ACC112 (cell line): Measurements from ENCODE around the gene TEP1.

Experiments
- H2AFZ ChIP-seq: fragments of 200-600 bp; sonication (generic); one replicate; pipeline ENCODE4 v1.6.0; 2017; ENCODE audit warnings: antibody characterized with exemption, low read length; ENCODE audit not compliant: unreplicated experiment
- H3K27ac ChIP-seq: fragments of 200-600 bp; sonication (generic); 2 replicates; pipeline ENCODE4 v1.5.1; 2014; ENCODE audit warnings: low read depth, mild to moderate bottlenecking, antibody characterized with exemption, low read length, moderate library complexity
- H3K27me3 ChIP-seq: fragments of 200-600 bp; sonication (generic); 2 replicates; pipeline ENCODE4 v1.6.1; 2014; ENCODE audit warnings: mild to moderate bottlenecking, antibody characterized with exemption, low read length, moderate library complexity, mixed read lengths; ENCODE audit not compliant: insufficient read depth
- H3K36me3 ChIP-seq: fragments of 200-600 bp; sonication (generic); 2 replicates; pipeline ENCODE4 v1.6.1; 2016; ENCODE audit warnings: mild to moderate bottlenecking, antibody characterized with exemption, low read length, moderate library complexity, mixed read lengths; ENCODE audit not compliant: insufficient read depth
- H3K4me1 ChIP-seq: fragments of 200-600 bp; sonication (generic); one replicate; pipeline ENCODE4 v1.6.1; 2016; ENCODE audit warnings: low read length, mixed read lengths; ENCODE audit not compliant: insufficient read depth, unreplicated experiment, control insufficient read depth
- H3K4me3 ChIP-seq: fragments of 200-600 bp; sonication (generic); 2 replicates; pipeline ENCODE4 v1.5.1; 2014; ENCODE audit warnings: mild to moderate bottlenecking, low read depth, low read length
- H3K79me2 ChIP-seq: fragments of 200-600 bp; sonication (generic); one replicate; pipeline ENCODE4 v1.6.0; 2016; ENCODE audit warnings: low read length; ENCODE audit not compliant: control insufficient read depth, unreplicated experiment, insufficient read depth

The TEP1 gene

DNA sequence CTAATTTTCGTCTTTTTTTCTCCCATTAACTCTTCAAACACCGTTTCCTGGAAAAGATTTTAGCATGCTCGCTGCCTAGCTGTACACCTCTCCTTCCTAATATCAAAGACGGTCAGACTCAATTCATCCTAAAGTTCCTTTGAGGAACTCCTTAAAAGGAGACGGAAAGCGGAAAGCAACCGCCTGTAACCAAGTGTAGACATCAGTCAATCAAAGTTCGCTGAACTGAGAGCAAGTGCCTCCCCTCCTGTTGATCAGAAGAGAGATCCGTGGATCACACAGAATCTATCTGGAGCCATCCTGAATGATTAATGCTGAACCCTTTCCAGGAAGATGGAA lies 412 bp upstream of the TEP1 start:
- Histone ChIP-seq H3K27me3 (no peaks in the 10 kb centered on the region), H3K4me1 (peaks cover 23% of the 10 kb centered on the region), H3K27ac (peak overlapping the region; percentile 82), H2AFZ (peak overlapping the region; percentile 97), H3K4me3 (peak overlapping the region; percentile 97), H3K36me3 (no peaks in the 10 kb centered on the region), H3K79me2 (peaks cover 22% of the 10 kb centered on the region)

DNA sequence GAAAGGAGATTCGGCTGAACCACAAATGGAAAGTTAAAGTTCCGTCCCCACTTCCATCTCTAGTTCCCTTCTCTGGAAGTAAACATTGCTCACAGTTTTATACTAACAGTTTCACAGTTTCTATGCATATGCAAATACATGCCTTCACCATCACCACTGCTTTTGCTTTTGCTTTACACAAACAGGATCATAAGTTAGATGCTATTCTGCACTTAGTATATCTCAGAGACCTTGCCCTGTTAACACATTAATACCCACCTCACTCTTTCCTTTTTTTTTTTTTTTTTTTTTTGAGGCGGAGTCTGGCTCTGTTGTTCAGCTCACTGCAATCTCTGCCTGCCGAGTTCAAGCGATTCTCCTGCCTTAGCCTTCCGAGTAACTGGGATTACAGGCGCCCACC lies 890 bp downstream of the TEP1 start:
- Histone ChIP-seq H3K27me3 (no peaks in the 10 kb centered on the region), H3K4me1 (peaks cover 23% of the 10 kb centered on the region), H3K27ac (peak overlapping the region; percentile 82), H3K4me3 (peak overlapping the region; percentile 97), H3K36me3 (peaks cover 9% of the 10 kb centered on the region; the same call in 1 of the 2 replicates), H3K79me2 (peaks cover 27% of the 10 kb centered on the region), H2AFZ (peak overlapping the region; percentile 97)

DNA sequence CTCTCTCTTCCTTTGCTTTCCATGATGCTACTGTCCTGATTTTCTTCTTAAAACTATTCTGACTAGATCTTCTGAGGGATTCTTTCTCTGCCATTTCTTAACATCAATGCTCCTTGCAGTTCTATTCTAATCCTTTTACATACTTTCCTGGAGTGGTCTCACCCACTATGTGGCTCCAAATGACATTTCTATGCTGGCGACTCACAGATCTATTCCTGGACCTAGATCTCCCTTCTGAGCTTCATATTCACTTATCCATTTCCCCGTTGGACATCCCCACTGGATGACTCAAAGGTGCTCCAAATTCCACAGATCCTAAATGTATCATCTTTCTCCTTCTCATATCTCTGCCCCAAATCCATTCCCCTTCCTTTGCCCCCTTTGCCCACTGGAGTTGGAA lies 4.1 kb downstream of the TEP1 start:
- Histone ChIP-seq H3K27me3 (no peaks in the 10 kb centered on the region), H3K36me3 (peaks cover 9% of the 10 kb centered on the region; the same call in 1 of the 2 replicates), H3K4me1 (peaks cover 20% of the 10 kb centered on the region), H3K27ac (no peak overlapping the region), H3K4me3 (no peak overlapping the region), H2AFZ (no peak overlapping the region), H3K79me2 (peaks cover 27% of the 10 kb centered on the region)

DNA sequence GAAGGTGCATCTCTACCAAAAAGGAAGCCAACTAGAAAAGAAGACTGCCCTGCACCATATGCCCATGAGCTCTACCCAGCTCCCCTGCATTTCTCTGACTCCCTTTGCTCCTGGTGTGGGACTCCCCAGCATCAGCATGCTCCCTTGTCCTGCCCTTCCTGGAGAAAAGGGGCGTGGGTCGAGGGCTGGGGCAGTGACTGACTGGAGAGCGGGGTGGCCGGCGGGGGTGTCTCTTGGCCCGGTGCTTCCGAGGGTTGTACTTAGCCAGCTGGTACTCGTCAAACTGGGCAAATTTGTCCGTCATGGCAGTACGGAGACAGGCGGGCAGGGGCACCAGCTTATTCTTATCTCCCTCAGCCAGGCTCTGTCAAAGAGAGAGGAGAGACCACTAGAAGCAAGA lies 9.8 kb downstream of the TEP1 start:
- peaks cover 9% of the 10 kb centered on the region for H3K4me1 ChIP-seq
- peaks cover 5% of the 10 kb centered on the region for H3K79me2 ChIP-seq
- peaks cover 12% of the 10 kb centered on the region for H3K36me3 ChIP-seq
- no peak overlapping the region for H3K27ac ChIP-seq
- H3K27me3 ChIP-seq = no peaks in the 10 kb centered on the region
- no peak overlapping the region for H2AFZ ChIP-seq
- H3K4me3 ChIP-seq = no peak overlapping the region

DNA sequence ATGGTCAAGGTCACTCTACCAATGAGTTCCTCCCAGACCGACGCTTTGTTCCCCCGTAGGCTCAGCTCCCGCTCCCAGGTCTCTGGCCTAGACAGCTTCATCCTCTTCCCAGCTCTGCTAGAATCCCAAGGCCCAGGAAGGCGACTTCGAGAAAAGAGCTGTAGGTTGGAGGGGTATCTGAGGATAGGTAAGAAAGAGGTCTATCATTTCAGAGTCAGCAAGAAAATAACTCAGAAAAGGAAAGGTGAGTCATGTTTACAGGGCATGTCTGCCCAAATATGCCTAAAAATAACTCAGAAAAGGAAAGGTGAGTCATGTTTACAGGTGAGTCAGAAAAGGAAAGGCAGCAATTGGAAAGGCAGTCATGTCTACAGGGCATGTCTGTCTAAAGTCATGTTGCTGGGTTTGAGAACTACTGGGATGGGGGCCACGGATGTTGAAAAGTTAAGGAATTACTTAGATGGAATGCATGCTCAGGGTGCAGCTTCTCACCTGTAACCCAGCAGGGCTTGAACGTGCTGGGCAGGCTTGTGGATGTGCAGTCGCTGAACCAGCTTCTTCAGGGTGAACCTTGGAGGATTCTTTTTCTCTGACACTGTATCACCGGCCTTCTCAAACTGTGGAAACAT lies 12.2 kb downstream of the TEP1 start:
- Histone ChIP-seq H3K4me3 (no peak overlapping the region), H3K27ac (no peak overlapping the region), H3K79me2 (no peaks in the 10 kb centered on the region), H2AFZ (no peak overlapping the region), H3K4me1 (peaks cover 9% of the 10 kb centered on the region), H3K27me3 (no peaks in the 10 kb centered on the region), H3K36me3 (peaks cover 8% of the 10 kb centered on the region)

DNA sequence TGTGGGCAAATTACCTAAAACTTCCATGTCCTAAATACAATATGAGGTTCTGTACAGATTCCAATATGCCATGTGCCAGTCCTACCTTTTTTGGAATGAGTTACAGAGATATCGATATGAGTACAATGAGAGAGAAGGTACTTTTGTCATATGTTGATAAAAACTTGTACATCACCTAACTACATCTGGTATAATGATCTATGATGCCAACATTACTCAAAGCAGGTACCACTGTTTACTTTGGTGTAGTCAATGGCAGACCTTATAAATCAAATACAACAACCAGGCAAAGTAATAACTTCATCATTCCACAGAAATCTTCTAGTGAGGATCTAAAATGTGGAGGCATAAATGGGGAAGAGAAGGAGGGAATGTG lies 12.7 kb downstream of the TEP1 start:
- peaks cover 8% of the 10 kb centered on the region for H3K36me3 ChIP-seq
- no peak overlapping the region for H3K27ac ChIP-seq

DNA sequence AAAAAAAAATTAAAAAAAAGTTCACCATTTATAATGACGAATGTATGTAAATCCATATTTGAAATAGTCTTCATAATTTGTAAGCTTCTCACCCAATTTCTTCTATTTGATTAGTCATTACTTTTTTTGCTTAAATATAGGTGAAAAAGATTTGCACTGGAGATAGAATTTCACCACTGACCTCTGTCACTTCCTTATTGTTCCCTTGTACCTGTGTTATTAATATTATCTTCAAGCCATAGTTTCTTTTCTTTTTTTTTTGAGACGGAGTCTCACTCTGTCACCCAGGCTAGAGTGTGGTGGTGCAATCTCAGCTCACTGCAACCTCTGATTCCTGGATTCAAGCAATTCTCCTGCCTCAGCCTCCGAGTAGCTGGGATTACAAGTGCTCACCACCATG lies 15.8 kb downstream of the TEP1 start:
- H3K79me2 ChIP-seq = no peaks in the 10 kb centered on the region
- no peak overlapping the region for H3K4me3 ChIP-seq
- no peak overlapping the region for H3K27ac ChIP-seq
- H3K36me3 ChIP-seq = peaks cover 16% of the 10 kb centered on the region
- H3K4me1 ChIP-seq = peaks cover 9% of the 10 kb centered on the region
- no peak overlapping the region for H2AFZ ChIP-seq
- H3K27me3 ChIP-seq = no peaks in the 10 kb centered on the region

More for the DNA sequence above, 12.7 kb downstream of the TEP1 start:
- H3K27me3 ChIP-seq = no peaks in the 10 kb centered on the region
- H3K79me2 ChIP-seq = no peaks in the 10 kb centered on the region
- H2AFZ ChIP-seq = no peak overlapping the region
- H3K4me1 ChIP-seq = peaks cover 9% of the 10 kb centered on the region
- H3K4me3 ChIP-seq = no peak overlapping the region

DNA sequence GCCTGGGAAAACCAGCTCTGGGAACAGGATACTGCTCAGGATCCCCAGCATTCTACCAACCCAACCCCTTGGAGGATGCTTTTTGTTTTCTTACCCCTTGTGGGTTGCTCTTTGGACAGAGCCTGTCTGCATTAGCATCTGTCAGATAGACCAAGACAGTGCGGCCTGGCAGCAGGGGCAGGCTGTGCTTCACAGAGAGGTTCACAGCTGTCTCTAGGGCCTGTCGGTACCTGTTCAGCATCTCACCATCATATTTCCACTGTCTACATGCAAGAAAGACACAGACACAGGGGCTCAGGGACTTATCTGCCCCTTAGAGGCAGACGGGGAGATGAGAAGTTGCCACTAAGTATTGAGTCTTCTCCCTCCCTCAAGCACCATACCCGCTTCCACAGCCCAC lies 21.8 kb downstream of the TEP1 start:
- Histone ChIP-seq H3K4me3 (no peak overlapping the region), H3K79me2 (no peaks in the 10 kb centered on the region), H3K36me3 (peaks cover 29% of the 10 kb centered on the region), H3K4me1 (no peaks in the 10 kb centered on the region), H3K27me3 (no peaks in the 10 kb centered on the region), H3K27ac (no peak overlapping the region), H2AFZ (no peak overlapping the region)

DNA sequence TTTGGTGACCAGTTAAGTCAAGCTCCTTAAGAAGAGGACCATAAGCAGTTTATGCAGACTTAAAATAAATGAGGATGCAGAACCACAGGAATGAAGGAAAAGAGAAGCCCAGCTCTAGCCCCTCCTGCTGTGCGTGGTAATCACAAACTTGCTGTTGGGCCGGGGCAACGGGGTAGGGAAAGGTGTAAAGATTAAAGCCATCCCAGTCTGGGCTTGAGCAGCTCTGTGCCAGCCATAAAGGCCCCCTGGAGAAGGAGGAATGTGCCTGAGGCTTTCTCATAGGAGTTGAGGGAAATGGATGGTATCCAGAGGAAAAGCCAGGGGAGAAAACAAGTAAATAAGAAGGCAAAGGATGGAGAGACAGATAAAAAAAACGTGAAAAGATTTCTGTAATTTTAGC lies 25.1 kb downstream of the TEP1 start:
- Histone ChIP-seq H3K27me3 (no peaks in the 10 kb centered on the region), H2AFZ (no peak overlapping the region), H3K4me3 (no peak overlapping the region), H3K27ac (no peak overlapping the region), H3K4me1 (no peaks in the 10 kb centered on the region), H3K36me3 (peaks cover 29% of the 10 kb centered on the region), H3K79me2 (no peaks in the 10 kb centered on the region)

DNA sequence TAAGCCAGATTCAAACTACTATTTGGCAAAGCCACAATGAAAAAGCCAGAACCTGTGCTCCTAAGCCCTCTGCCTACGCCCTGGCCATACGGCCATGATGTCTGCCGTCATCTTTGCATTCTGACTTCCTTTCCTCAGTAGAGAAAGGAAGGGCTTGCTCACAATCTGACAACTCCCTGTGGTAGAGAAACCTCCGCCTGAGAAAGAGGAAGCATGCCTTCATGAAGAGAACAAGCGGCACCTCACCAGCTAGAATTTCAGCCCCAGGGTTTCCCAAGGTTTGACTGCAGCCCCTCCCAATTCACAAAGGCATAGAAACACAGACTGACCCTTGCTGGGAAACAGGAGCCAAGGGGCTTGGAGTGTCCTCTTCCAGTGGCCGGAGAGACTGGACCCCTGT lies 25.7 kb downstream of the TEP1 start:
- H3K79me2 ChIP-seq = no peaks in the 10 kb centered on the region
- H3K4me1 ChIP-seq = no peaks in the 10 kb centered on the region
- H3K27ac ChIP-seq = no peak overlapping the region
- no peaks in the 10 kb centered on the region for H3K27me3 ChIP-seq
- H3K4me3 ChIP-seq = no peak overlapping the region
- H3K36me3 ChIP-seq = peaks cover 27% of the 10 kb centered on the region
- H2AFZ ChIP-seq = no peak overlapping the region

DNA sequence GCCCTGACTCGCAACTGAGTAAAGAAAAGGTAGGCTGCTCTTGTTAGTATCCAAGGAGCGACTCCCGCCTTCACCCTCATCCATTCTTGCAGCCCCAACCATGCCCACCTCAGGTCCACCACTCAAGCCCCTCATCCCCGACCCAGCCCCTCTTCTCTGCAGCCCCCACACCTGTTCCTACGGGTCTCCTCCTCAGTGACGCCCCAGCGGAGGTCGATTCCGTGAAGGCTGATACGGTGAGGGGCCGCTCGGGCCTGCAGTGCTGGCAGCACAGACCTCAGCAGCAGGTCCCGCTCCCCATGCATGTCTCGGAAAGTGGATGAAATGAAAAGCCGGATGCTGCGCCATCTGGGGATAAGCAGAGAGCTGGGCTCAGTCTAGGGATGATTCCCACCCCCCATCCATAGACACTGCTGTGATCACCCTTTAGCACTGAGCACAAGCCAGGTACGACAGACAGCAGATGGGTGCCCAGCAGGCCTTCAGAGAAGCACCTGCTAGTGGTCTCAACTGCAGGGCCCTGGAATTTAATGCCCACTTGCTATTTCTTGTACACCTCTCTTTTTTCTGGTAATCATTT lies 26.9 kb downstream of the TEP1 start:
- H3K79me2 ChIP-seq = no peaks in the 10 kb centered on the region
- H3K4me1 ChIP-seq = no peaks in the 10 kb centered on the region
- peaks cover 18% of the 10 kb centered on the region for H3K36me3 ChIP-seq
- H3K27me3 ChIP-seq = no peaks in the 10 kb centered on the region
- no peak overlapping the region for H3K4me3 ChIP-seq
- H2AFZ ChIP-seq = no peak overlapping the region
- no peak overlapping the region for H3K27ac ChIP-seq
